NB4 (cell line): ENCODE measurements around the gene STON2.
"Not testable (repeated sequence)": the region's sequence is repeated elsewhere in the genome, so short reads cannot be mapped to it uniquely, and the experiment has no call there.

ENCODE experiments used
- DNase-seq: peaks from one replicate; pipeline ENCODE4 v3.0.0; 2010; ENCODE audit warnings: low read depth
- H3K4me3 ChIP-seq: one replicate; pipeline ENCODE4 v1.5.1; 2011; ENCODE audit warnings: mild to moderate bottlenecking, low read depth, low read length, moderate library complexity
- CTCF ChIP-seq: IDR thresholded peaks from one replicate; pipeline ENCODE4 v1.5.1; 2012; ENCODE audit warnings: low read depth, low read length
- MAX ChIP-seq: IDR thresholded peaks from 2 replicates; pipeline ENCODE4 v1.6.1; 2011; ENCODE audit warnings: low read depth, low read length
- MYC ChIP-seq: IDR thresholded peaks from 2 replicates; pipeline ENCODE4 v1.6.1; 2011; ENCODE audit warnings: low read depth, low read length
- POLR2A ChIP-seq: IDR thresholded peaks from 2 replicates; pipeline ENCODE4 v1.6.1; 2011; ENCODE audit warnings: mild to moderate bottlenecking; ENCODE audit not compliant: insufficient read length; ENCODE audit errors: extremely low read depth

Gene STON2

GRCh38 chr14:81243499-81243898 is 156.6 kb downstream of the STON2 start:
- TF ChIP-seq CTCF (no peak), MYC (no peak), POLR2A (no peak), MAX (no peak)
- no peak for DNase-seq
- no peak overlapping the region for H3K4me3 ChIP-seq

GRCh38 chr14:81236849-81237248 is 163.3 kb downstream of the STON2 start:
- H3K4me3 ChIP-seq, DNase-seq: not testable (repeated sequence)

GRCh38 chr14:81236138-81236537 is 164.0 kb downstream of the STON2 start:
- TF ChIP-seq POLR2A (no peak), MYC (no peak), MAX (no peak), CTCF (no peak)
- DNase-seq: no peak
- no peak overlapping the region for H3K4me3 ChIP-seq

- no peak for DNase-seq
- TF ChIP-seq MYC: no peak
- TF ChIP-seq MAX: no peak
- TF ChIP-seq CTCF: no peak
- no peak for TF ChIP-seq POLR2A
- H3K4me3 ChIP-seq: no peak overlapping the region
These were observed 165.0 kb downstream of the STON2 start for GRCh38 chr14:81235096-81235495.

- DNase-seq: no peak
- H3K4me3 ChIP-seq: no peak overlapping the region
- no peak for TF ChIP-seq MAX
- no peak for TF ChIP-seq CTCF
- TF ChIP-seq MYC: no peak
- TF ChIP-seq POLR2A: no peak
These were observed 165.8 kb downstream of the STON2 start for GRCh38 chr14:81234278-81234677.

GRCh38 chr14:81233615-81234014 is 166.5 kb downstream of the STON2 start:
- H3K4me3 ChIP-seq: no peak overlapping the region
- TF ChIP-seq POLR2A: no peak
- TF ChIP-seq MAX: no peak
- no peak for TF ChIP-seq CTCF
- TF ChIP-seq MYC: no peak
- no peak for DNase-seq
